HG03460 (cell line): ENCODE measurements around the gene ZNF385A.

Experiments
- ATAC-seq: cut with Tn5 transposase; IDR thresholded peaks from one replicate; pipeline ENCODE4 v1.9.1; 2021; ENCODE audit not compliant: unreplicated experiment

The ZNF385A gene, protein sequence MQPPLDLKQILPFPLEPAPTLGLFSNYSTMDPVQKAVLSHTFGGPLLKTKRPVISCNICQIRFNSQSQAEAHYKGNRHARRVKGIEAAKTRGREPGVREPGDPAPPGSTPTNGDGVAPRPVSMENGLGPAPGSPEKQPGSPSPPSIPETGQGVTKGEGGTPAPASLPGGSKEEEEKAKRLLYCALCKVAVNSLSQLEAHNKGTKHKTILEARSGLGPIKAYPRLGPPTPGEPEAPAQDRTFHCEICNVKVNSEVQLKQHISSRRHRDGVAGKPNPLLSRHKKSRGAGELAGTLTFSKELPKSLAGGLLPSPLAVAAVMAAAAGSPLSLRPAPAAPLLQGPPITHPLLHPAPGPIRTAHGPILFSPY

DNA sequence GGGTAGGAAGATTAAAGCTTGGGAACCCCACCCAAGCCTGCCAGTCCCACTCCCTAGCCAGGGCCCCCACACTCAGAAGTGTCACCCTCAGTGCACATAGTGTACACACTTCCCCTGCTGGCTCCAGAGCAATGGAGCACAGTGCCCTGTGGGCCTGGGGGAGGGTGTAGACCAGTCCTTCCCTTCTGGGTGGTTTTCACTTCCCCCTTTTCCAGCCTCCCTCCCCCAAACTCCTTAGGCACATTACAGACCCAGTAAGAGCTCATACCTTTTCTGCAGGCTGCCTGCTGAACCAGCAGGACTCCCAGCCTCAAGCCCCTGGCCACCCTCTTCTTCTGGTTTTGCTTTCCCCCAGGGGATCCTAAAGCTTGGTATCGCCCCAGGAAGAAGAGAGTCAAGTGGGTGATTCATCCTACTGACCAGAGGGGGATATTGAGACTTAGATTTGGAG is at the start of gene ZNF385A:
Gene ZNF385A, minus strand, starts transcription at position 143 of the 451 bp plus-strand sequence. CDS start 219 bp downstream, outside the sequence.
- ATAC-seq = peak; percentile 40

DNA sequence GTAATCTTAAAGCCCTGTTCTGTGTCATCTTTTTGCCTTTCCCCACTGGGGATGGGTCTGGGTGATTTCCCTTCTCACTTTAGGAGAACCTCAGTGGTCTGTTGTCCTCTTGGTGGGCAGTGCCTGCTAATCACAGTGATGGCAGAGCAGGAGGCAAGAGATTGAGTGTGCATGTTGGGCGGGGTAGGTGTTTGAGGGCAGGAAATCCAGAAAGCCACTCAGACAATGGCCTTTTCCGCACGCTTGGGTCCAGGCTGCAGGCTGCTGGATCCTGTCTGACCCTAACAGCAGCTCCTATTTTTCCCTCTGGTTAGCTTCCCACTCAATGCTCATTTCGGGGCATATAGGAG is 48.3 kb upstream of the ZNF385A start:
- no peak for ATAC-seq

DNA sequence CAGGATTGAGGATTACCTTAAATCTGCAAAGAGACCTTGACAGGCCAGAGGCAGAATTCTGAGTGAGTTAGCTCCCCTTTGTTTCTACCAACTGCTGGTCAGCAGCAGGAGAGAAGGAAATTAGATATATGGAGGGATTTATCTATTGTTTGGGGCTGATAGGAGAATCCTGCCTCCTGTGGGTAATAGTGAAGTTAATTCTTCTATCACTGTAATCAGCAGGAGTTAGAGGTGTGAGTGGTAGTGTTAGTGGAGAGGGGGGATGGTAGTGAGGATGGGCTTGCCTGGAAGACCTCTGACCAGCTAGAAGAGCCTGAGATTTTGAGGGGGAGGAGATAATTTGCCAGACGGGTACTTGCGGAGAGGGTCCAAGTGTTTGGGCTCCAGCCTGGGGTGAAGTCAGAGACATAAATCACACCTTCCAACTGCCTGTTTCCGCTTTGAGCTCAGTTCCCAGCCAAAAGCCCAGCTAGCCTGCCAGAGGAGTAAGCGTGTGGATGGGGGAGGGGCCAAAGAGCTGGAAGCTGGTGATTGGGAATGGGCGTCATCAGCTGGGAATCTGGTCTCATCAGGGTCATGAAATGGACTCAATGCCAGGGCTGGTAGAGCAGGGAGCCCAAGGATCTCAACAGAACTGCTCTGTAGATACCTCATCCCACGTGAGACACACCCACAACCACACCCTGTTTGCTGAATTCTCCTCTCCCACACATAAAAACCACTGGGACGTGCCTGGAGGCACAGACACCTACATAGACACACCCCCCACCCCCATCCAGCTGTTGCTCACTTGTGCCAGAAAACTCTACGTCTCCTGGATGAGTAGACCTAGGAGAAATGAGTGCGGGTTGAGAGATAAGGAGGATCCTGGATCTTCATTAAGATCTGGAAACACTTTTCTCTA is 47.6 kb upstream of the ZNF385A start:
- no peak for ATAC-seq

DNA sequence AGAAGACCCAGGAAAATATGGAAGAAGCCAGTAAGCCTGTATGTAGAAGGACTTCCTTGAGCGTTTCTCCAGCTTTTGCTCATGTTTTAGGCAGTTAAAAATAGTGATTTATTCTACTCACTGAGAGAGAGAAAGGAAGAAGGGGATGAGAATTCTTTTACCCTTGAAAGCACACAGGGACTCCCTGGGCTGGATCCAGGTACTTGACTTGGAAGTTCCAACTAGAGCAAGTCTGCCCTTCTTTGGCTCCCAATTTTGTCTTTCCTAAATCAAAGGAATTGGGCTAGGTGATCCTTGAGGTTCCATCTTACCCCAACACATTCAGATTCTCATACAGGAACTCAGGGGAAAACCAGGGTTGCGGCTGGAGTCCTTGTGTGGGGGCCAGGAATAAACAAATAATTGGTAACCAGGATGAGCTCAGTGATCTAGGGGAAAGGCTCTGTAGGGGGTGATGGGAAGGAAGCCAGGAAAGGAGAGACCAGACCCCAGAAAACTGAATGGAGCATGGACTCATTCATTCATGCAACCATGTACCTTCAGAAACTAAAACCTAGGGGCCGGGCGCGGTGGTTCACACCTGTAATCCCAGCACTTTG is 46.0 kb upstream of the ZNF385A start:
- ATAC-seq = no peak

DNA sequence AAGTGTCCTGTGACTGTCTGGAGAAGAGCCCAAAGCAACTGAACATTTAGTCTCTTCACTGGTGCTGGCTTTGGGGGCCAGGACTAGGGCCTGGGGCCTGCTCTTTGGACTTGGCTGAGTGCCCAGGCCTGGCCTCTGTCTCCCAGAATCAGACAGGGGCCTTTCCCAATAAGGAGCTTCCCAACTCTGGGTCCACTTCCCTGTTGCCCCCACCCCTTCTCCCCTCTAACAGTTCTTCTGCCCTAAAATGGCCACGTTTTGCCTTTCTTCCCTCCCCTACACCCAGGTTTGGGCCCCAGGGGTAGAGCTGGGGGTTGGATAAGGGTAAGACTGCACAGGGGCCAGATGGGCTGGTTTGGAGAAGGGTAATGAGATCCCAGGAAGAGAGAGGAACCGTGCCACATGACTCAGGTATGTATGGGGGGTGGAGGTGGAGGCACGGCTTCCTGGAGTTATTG is 44.5 kb upstream of the ZNF385A start:
- no peak for ATAC-seq

DNA sequence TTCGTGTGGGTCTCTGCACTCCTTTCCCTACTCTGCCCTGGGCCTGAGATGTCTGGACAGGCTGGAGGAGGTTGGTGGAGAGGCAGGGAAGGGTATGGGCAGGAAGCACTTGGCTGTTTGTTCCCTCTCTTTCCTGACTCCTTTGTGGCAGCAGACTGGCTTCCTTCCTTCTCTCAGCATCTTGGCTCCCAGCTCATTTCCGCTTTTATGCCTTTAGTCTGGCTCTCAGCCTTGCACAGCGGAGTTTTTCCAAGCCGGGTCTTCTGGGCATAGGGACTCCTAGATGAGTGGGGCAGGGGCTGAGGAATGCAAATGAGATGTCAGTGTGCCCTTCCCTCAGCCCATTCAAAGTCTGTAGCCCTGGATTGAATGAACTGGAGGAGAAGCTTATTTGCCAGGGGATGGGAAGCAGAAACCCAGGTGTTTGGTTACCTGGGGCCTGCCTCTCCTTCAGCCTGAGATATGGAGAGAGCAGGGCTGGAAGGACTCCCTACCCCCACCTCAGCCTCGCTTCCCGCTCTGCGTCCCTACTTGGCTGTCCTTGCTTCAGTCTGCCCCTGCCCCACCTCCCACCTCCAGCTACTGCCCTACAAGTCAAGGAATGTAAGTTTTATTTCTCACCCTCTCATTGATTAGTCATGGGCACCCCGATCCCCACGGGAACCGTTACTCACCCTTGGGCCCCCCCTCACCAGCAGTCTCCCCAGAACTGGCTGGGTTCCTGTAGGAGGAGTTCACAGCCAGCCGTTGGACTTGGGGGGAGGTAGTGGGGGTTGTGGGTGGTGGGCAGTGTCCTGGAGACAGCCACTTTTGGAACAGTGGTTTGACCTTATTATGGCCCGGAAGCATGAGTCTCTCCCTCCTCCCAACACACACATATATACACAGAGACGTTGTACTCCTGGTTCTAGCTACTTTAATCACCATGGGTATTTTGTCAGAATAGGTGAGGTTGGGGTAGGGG is 43.8 kb upstream of the ZNF385A start:
- no peak for ATAC-seq

DNA sequence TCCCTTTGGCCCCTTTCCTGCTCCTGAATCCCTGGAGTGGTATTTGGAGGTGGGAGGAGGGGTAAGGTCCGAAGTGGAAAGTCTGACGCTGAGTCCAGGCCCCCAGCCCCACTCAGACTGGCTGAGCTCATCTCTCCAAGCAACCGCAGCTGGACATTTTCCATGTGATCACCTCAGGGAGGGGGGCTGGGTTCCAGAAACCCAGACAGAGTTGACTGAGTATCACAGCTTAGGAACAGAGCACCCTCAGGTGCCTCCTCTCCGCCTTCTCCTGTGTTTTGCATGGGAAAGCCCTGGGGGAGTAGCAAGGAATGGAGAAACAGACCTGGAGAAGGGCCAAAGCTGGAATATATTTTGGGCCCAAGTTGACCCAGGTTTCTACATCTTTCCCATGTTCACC is 42.6 kb upstream of the ZNF385A start:
- no peak for ATAC-seq

DNA sequence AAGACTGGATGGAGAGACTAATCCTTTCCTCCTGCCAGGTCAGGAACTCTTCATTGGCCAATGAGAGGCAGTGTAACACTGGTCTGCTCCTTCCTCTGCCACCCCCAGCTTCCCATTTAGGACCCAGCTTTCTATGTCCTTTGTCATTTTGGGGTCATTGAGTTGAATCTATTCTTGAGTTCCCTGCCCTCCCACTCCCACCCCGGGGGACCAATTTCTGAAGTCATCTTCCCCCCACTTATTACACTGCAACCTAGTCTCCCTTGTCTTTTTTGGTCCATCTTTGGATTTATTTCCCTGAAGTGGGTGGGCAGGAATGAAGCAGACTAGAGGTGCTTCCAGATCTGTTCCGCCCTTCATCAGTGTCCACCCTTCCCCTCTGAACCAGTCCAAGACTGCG is 42.2 kb upstream of the ZNF385A start:
- no peak for ATAC-seq

DNA sequence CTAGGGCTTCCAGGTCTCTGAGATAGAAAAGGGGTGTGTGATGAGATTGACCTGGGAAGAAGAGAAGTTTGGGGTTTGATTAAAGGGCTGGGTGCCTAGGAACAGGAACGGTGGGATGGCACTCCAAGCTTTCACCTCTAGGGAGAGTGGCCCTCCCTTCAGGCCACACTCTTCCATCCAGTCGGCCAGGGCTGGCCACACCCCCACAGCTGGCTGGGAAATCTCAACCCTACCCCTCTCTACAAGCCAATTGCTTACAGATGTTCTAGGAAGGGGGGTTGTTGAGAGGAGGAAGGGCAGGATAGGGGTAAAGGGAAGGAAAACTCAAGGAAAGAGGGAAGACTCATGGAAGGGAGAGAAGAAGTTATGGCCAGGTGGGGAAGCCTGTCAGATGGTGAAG is 41.2 kb upstream of the ZNF385A start:
- no peak for ATAC-seq

DNA sequence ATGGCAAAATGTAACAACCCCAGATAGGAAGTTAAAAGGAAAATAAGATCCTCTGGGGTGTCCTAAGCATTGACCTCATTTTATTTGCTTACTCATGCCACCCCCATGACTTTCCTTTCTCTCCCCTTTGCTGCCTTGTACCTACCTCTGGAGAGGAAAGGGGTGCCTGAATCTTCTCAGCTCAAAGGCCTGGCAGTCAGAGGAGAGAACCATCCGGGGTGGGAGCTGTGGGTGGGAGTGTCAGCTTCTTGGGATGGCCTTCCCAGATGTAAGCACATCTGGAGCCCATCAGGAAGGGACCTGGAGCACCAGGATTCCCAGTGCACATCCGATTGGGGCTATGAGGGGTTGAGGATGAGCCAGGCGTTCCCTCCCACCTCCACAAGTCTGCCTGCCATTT is 39.7 kb upstream of the ZNF385A start:
- no peak for ATAC-seq

DNA sequence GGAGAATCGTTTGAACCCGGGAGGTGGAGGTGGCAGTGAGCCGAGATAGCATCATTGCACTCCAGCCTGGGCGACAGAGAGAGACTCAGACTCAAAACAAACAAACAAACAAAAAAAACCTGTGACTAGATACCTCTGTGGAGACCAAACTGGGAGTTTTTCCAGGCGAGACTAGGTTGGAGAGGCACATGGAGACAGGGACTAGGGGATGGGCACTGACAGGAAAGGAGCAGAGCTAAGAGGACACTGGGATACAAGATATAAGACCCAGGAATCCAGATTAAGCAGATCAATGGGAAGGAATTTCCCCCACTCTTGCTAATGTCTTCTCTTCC is 39.2 kb upstream of the ZNF385A start:
- ATAC-seq = no peak

DNA sequence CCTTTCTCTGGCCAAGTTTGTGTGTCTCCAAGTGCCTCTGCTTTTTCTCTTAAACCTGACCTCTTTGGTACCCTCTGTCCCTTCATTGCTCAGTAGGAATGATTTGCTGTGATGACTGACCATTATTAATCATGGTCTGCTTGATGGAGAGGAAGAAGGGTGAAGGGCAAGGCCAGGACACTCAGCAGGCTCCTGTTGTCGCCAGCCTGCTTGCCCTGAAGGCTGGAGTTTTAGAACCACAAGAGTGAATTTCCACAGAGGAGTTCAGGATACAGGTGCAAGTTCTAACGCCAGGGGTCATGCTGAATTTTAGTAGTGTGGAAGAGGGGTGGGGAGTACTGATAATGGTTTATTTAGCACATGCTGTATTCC is 37.3 kb upstream of the ZNF385A start:
- ATAC-seq = no peak

DNA sequence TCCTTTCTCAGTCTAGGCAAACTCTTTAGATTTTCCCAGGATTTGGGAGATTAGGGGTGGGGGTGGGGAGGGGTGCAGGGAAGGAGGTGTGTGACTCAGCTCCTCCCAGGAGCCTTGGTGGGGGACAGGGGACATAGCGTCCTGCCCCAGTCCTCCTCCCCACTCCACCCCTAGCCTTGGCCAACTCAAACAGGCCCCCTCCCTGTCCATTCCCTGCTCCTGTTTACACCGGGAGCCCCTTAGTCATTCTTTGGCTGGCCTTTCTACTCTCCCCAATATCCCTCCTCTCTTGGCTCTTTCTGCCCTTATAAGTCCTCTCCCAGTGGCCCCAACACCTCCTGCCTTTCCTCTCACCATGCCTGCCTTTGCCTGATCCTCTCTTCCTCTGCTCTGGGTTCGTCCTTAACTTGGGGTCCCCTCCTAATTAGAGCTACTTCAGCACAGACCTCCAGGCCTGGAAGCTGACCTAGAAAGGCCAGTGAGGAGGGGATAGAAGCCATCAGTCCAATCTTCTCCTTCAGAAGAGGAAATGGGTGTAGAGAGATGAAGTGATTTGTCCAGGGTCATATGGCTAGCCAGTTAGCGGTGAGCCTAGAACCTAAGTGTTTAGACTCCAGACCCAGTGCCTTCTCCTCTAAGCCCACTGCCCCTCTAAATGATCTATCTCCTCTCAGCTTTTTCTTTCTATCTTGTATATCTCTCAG is 36.8 kb upstream of the ZNF385A start:
- ATAC-seq = no peak

DNA sequence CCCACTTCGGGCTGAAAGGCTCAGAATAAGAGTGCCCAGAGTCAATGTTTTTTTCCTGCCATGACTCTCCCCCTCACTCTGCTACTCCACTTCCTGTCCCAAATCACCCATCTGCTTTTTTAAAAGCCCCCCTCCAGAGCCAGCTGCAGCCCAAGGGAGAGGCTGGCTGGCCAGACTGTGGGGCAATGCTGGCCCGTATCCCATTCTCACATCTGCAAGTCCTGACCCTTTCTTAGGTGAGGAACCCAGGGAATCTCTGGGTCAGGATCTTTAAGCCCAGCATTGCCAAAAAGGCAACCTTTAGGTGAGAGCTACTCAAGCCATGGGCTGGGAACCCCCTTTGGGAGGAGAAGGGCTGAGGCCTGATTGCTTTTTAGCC is 36.2 kb upstream of the ZNF385A start:
- ATAC-seq = no peak

DNA sequence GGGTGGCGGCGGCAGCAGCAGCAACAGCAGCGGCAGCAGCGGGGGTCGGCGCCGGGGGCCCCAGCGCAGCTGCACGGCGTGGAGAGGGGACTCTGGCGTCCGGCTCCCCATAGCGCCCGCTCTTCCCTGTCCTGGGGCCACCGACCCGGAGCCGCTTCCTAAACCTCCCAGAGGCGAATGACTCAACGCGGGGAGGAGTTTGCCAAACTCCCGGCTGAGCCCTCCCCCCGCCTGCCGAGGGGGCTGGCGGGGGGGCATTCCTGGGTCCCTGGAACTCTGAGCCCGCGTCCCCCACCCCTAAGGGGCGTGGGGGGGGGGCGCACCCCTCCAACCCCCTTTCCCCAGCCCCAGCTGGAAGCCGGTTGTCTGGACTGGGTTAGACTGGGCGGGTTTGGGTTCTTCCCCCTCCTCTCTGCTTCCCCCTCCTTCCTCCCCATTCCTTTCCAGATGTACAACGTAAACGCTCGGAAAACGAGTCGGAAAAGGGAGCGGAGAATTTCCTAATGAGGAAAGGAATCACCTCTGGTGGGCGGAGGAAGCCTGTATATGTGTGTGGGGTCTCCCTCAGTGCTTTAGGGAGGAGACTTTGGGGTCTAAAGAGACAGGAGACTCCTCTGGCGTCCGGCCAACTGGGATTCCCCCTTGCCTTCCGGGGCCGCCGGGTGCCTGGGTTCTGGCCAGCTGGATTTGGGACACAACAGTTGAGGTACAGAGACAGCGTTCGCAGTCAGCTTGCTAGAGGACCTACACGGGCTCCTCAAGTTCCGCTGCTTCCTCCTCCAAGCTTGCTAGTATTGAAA is 34.8 kb upstream of the ZNF385A start, which contains the start of gene ITGA5:
Gene ITGA5, minus strand, starts transcription at position 179 of the 800 bp plus-strand sequence. Its CDS starts 68 bp downstream, at position 111.
- no peak for ATAC-seq

DNA sequence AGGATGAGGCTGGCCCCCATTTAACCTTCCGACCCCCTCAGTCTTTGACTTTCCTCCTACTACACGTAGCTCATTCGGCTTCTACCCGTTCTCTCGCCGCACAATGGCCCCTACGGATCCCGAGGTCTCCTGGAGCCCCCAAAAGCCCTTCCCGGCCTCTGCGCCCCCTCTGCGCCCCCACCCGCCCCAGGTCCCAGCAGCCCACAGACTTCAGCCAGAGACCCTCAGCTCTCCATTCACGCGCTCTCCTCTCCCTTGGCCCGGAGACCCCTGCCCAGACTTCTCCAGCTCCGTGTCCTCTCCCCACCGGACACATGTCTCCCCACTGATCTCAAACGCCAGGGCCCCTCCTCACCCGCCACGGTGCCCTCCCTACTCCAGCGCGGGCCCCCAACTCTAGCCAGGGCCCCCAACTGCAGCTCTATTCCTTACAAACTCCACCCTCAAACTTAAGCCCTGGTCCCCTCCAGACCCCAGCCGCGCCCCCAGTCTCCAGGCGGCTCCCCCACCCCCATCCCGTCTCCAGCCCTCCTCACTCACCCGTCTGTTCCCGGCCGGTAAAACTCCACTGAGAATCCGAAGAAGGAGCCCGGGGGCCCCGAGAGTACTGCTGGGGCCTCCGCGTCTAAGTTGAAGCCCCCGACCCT is 34.0 kb upstream of the ZNF385A start:
- no peak for ATAC-seq

DNA sequence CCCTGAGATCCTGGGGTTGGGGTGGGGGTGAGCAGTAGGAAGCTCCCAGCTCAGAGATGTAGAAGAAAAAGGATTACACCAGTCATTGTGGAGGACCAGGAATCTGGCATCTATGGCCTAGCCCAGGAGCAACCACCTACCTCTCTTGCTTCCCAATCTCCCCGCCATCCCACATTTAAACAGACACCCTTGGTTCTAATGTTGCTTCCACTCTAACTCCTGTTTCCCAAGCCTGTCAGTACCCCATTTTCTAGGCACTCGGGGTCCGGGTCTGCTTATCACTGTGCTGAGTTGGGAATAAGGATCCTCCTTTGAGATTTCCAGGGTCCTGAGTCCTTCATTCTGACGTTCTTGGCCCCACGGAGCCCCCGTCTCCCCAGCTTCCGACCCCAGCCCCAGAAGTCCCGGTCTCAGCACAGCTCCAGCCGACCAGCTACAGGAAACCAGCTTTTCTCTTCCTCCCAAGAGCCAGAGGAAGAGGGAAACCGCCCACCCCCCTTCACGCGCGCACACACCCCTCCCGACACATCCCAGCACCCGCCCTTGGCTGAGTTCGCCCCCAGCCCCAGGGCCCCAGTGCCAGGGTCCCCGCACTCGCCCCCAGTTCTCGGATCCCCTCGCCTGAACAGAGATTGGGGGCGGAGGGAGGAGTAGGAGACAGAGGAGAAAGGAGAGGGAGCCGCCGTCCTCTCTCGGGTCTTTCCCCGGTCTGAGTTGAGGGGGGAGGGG is 33.3 kb upstream of the ZNF385A start:
- no peak for ATAC-seq
